HG02870 (cell line): Measurements from ENCODE around the gene ZNHIT3.
"Not testable (repeated sequence)": the region's sequence is repeated elsewhere in the genome, so short reads cannot be mapped to it uniquely, and the experiment has no call there.

Experiments
- ATAC-seq: cut with Tn5 transposase; IDR thresholded peaks from one replicate; pipeline ENCODE4 v1.9.1; 2021; ENCODE audit warnings: mild to moderate bottlenecking, moderate library complexity; ENCODE audit not compliant: unreplicated experiment

The ZNHIT3 gene

DNA sequence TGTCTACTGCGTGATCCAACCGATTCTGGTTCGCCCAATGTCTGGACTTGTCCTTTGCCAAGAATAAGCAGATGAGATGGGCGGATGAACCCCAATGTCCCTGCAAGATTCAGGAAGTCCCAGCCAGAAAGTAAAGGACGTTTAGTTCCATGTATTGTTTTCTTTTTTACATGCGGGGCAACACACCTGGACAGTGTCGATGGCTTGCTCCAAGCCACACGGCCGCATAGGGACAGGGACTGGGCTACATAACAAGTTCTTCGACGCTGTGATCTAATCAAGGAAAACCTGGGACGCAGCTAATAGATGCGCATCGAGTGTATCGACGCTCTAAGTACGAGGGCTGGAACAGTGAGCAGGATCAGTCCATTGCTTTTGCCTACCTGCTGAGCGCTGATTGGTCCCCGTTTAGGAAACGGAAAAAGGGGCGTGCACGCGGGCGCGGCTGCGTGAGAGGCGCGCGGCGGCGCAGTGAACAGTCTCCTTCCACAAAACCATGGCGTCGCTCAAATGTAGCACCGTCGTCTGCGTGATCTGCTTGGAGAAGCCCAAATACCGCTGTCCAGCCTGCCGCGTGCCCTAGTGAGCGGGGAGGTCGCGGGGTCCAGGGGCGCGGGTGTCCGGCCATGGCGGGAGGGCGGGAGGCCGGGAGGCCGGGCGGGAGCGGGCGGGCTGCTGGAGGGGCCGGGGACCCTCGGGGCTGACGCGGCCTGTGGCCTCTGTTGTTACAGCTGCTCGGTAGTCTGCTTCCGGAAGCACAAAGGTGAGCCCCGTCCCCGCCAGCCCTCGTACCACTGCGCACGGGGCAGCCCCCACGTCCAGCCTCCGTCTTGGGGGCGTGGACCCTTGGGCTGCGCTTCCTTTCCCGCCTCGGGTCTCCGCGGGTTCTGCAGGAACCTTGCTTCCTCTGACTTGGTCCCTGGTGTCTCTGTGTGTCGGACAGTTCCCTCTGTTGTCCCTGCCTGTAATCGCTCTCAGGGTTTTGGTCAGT, at the start of gene ZNHIT3:
Gene ZNHIT3, plus strand, starts transcription at position 478 of the 991 bp plus-strand sequence. Its CDS starts 19 bp downstream, at position 497.
- peak; percentile 90 for ATAC-seq

DNA sequence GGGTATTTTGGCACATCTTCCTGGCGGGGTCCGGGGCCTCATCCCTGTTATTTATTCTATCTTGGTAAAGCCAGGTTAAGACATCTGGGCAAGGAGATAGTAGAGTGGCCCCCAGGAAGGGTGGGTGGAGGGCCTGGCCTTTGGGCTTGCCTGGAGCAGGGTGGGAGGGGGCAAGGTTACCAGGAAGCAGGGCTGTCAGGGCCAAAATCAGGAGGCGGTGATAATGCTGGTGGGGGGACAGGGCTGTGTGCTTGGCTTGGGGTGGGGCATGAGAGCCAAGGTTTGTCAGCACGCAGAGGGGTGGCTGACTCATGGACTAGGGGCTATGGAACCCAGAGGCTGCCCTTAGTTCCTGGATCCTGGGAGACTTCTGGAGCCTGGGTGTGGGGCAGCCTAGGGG, 44.7 kb upstream of the ZNHIT3 start:
- ATAC-seq = not testable (repeated sequence)

DNA sequence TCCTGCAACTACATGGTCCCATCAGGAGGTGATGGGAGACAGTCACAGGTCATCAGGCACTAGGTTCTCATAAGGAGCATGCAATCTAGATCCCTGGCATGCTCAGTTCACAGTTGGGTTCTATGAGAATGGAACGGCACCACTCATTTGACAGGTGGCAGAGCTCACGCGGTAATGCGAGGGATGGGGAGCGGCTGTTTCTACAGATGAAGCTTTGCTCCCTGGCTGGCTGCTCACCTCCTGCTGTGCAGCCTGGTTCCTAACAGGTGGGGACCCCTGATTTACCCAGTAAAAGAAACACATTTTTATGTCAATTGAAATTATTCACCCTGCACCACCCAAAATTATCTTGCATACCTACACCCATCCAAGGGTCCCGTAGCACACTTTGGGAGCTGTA, 42.7 kb upstream of the ZNHIT3 start:
- no peak for ATAC-seq

DNA sequence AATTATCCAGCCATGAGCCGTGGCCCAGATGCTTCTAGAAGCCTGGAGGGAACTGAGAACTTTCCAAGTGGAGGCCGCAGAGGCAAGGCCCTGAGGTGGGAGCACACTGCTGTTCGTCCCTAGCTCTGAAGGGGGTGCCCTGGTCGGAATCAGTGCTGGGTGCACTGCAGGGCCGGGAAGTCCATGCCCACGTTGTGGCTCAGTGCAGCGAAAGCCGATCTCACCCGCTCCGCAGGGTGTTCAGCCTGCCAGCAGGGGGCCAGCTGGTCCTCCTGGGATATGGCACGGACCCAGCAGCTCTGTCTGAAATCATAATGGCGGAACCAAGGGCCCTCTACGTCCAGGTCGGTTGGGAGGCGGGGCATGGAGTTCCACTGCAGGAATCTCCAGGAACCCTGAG, 36.5 kb upstream of the ZNHIT3 start:
- not testable (repeated sequence) for ATAC-seq

DNA sequence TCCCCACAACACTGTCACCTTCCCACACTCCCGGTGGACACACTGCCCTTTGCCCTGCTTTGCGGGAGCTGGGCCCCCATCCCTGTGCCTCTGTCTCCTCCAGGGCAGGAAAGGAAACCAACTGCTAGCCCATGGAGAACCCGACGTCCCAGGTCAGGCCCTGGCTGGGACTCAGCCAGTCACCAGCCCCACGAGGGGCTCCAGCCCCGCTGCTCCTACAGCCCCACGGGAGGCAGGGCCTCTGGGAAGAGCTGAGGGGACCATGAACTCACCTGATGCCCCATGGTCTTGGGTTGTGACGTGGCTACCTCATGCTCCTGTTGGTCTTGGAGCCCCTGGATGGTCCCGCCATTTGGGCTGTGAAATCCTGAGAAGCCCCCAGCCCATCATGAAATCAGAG, 33.6 kb upstream of the ZNHIT3 start:
- ATAC-seq = not testable (repeated sequence)

DNA sequence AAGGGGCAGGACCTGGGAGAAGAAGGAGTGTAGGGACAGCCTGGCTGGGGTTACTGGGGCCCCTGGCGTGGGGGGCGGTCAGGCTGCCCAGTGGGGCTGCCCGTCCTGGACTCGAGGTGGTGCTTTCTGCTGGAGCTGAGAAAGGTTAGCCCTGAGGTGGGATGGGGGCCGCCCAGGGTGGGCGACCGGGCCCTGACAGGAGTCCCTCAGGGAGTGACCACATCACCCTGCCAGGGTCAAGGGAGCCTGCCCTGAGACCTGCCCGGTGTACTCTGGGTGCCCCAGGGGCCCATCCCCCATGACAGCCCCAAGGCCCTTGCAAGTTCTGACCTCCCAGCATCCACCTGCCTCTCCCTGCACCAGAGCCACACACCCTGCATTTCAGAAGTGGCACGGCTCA, 28.8 kb upstream of the ZNHIT3 start:
- ATAC-seq = not testable (repeated sequence)

DNA sequence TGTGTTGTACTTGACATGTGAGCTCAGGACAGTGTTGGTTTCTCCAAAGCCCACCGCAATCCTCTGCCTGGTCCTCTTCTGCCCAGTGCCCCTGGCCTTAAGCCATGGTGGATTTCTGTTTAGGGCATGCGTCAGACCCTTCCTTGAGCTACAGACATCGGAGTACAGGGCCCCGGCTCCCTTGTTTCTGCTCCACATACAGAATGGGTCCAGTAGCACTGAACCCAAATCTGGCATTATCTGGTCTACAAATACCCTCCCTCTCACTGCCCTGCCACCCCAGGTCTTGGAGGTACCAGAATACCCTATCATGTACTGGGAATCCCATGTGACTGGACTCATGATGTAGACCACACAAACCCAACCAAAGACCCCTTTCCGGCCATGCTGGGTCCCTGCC, 27.4 kb upstream of the ZNHIT3 start:
- no peak for ATAC-seq

DNA sequence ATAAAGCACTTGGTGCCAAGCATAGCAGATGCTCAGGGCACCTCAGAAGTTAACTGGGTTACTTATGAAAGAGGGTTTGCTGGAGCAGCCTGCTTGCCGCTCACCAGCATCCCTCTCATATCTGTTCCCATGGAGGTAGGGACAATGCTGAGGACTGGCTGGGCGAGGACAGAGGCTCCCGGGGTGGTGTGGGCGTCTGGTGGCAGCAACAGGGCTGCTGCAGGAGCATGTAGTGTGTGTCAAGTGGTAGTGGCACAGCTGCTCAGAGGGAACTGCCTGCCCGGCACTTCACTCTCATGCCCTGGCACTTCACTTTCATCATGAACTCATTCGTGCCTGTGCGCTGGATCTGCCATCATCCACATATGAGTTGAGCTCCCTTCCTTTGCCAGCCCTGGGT, 26.9 kb upstream of the ZNHIT3 start:
- no peak for ATAC-seq

DNA sequence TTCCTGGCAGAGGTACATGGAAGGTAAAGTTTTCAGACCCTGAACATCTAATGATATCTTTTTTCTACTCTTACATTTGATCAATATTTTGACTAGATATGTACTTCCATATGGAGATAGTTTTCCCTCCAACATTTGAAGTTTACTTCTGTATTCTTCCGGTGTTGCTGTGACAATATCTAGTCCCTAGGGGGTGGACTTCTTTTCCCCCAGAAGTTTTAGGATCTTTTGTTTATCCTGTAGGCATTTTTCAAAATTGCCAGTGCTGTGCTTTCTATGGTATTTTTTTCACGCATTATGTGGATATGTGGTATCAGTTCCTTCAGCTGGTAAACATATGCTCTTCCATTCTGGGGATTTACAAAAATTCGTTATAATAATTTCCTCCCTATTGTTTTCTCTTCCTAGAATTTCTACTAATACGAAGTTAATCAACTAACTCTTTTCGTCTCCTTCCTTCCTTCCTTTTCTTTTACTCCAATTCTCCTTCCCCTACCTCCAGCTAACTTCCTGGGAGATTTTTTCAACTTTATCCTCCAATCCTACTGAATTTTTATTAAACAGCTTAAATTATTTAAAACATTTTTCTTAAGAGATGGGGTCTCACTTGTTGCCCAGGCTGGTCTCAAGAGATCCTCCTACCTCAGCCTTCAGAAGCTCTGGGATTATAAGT, 26.1 kb upstream of the ZNHIT3 start:
- no peak for ATAC-seq

DNA sequence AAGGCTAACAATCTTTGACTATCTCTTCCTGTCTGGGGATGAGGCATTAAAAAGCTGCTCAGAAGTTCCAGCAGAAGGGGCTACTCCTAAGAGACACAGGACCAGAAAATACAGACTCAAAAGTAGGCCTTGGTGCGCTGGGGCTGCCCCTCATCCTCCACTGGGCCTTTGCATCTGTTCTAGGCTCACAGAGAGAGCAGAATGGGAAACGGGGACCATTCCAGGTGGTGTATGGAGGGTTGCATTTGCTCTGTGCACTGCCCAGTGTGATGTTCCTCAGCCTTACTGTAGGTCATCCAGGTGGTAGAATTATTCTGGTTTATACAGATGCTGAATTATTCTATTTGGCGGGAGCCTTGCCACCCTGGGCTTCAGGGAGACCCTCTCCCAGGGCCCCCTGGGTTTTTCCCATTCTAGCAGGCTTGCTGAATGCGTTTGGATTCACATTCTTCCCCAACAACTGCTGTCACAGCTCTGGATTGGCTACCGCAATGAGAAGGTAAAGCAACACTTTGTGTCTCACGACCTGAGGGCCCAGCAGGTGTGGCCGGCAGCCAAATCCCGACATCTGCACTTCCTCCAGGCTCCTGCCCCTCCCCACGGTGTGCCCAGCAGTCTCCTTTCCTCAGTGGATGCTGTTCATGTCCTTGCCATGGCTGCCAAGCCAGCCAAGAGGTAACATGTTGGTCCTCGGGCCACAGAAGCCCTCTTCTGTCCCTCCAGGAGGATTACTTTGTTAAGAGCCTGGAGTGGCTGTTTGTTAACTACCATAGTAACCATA, 25.0 kb upstream of the ZNHIT3 start:
- ATAC-seq = no peak

DNA sequence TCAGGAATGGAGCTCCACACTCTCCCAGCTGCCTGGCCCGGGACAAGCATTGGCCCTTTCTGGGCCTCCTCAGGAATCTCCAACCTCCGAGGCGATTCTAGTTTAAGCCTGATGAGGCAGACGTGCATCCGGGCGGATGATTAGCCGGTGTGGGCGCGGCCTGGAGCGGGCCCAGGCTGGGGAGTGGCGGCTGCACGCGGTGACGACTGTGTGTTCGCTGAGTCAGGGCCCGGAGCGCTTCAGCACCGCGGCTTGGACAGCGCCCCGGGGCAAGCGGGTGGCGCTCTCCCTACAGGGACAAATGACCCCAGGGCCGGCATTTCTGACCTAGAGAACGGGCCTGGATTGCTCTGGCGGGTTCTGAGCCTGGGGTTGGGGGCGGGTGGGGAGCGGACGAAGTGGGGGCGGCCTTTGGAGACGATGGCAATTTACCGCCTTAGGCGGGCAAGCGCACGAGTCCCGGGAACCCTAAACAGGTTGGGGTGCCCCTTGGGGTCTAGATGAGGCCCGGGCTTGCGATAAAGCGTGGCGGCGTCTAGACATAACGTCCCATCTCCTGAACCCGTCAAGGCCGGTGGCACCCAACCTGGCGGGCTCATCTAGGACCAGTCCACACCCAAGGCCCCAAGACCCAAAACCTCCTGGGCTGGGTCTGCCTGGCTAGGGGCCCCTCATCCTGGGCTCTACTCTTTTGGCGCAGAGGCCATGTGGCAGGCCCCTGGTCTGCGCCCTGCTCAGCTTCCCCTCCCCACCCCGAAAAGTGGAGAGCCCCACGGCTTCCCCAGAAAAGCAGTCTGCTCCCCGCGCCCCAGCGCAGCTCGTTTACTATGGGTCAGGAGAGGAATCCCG, 22.3 kb upstream of the ZNHIT3 start:
- no peak for ATAC-seq

DNA sequence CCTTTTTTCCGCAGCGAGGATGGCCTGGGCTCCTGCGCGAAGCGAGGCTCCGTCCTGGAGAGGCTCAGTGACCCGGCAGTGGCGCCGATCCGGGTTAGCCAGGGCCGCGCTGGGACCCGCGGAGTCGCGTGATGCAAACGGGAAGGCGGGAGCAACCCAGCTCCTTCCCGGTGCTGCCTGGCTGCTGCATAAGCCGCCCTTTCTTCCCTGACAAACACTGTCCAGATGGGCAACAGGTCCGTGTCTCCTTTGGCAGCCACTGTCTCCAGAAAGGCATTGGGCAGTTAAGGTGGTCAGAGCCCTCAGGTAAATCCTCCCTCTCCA, 21.8 kb upstream of the ZNHIT3 start:
- no peak for ATAC-seq

DNA sequence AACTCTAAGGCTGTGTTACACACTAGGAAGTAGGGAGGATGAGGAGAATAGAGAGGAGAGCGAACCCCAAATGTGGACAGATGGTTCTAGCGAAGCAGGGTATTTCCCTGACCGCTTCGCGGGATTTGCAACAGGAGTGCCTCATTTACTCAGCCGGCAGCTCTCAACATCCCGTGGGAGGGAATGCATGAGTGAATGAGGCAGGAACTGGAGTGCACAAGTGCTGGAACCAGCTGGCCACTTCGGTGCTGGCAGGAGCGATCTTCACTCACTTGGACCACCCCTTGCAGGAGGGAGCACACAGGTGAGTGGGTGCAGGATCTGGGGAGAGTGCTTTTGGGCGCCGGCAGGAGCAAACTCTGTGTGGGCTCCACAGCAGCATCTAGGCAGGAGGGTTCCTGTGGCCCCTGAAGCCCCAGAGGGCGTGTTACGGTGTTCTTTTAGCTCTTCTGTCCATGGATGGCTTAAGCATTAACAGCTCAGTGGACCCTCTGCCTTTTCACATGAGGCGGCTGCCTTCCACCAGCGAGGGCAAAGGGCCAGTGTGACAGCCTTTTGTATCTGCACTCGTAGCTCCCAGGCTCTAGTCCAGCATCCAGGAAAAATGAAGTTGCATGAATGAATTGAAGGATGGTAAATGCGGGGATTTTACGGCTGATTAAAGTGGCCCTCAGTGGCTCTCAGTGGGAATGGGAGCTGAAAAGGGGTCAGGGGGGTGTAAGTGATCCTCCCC, 17.4 kb upstream of the ZNHIT3 start:
- no peak for ATAC-seq

DNA sequence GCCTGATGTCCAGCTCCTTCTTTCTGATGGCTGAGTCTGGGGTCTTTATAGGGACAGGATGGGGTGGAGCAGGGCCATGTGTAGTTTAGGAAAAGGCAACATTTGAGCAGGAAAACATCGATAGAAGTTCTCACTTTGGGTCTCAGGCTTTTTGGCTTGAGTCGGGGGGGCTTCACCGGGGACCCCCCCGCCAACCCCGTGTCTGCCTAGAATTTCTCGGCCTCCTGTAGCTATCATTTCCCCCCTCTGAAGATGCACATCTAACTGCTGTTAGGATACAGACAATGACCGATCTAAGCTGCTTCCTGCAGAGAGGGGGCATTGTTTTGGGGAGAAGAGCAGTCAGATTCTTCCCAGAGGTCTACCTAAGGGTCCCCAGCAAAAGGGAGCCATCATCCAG, 16.7 kb upstream of the ZNHIT3 start:
- ATAC-seq = no peak

DNA sequence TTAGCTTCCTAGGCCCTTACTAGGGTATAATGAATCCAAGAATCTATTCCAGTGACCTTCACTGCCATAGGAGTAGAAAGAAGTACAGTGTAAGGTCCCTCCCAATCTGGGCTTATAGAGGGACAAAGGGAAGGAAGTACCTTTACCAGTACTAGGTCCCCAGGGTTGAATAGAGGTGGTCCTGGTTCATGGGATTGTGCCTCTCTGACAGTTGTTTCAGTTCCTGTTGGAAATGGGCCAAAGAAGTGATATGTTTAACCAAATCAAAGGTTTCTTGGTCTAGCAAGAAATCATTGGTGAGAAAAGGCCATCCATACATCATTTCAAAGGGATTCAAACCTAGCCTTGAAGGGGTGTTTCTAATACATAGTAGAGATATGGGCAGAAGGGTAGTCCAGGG, 16.0 kb upstream of the ZNHIT3 start:
- no peak for ATAC-seq

DNA sequence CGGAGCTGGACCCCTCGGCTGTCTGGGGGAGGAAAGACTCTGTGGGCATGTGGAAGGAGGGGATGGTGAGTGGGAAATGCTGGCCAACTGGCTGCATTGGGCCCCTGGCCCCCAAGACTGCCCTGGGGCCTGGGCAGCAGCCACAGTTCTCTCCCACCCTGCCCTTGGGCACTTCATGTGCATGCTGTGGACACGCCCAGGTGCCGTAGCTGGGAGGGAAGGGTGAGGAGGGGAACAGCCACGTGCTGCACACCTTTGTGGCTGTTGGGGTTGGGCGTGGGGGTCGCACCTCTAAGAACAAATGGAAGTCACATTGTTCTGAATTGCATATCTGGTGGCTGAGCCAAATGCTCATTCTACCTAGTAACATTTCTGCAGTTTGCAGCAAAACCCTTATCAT, 11.9 kb upstream of the ZNHIT3 start:
- ATAC-seq = no peak

DNA sequence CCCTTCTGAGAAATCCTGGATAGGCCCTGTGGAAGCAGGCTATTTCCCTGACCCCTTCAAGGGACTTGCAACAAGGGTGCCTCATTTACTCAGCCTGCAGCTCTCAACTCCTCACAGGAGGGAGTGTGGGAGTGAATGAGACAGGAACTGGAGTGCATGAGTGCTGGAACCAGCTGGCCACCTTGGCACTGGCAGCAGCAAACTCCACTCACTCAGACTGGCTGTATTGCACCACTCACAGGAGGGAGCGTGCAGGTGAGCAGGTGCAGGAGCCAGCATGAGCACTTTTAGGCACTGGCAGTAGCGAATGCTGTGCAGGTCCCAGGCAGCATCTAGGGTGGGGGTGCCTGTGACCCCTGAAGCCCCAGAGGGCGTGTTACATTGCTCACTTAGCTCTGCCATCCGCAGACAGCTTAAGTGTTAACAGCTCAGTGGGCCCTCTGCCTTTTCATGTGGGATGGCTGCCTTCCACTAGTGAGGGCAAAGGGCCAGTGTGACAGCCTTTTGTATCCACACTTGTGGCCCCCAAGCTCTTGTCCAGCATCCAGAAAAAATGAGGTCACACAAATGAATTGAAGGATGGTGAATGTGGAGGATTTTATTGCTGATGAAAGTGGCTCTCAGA, 11.0 kb upstream of the ZNHIT3 start:
- no peak for ATAC-seq

DNA sequence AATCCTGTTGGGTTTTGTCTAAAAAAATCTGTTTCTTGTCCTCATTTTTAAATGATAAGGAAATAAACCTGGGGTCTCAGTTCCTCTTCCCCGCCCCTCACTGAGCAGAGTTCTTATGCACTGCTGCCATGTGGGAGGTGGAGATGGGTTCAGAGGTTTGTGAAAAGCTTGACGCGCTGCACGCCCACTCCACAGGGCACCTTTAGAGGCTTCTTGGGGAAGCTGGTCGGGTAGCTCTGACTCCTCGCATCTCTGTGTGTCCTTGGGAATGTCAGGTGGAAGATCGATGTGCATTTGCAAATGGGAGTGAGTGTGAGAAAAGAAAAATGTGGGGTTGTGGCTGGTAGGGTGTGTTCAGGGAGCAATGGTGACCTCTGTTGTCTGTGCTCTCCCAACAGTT, 4.7 kb upstream of the ZNHIT3 start:
- ATAC-seq = no peak
